Sigmoid colon (tissue), 4 donors: ENCODE results near the gene NME3.

ENCODE experiments used
- CTCF ChIP-seq, 4 experiments: fragments of 450-650 bp in 3 of 4; fragments of 200-600 bp in 1 of 4; IDR thresholded peaks; one replicate each; pipeline ENCODE4 v1.5.1; 2016 to 2019; ENCODE audit warnings: antibody characterized with exemption in 4 of 4, mild to moderate bottlenecking in 3 of 4, moderate library complexity in 2 of 4
- EP300 ChIP-seq, 4 donors: sonication (generic); formaldehyde crosslinking; IDR thresholded peaks; one replicate each; pipeline ENCODE4 v1.6.1; 2017; ENCODE audit warnings: antibody characterized with exemption in 4 of 4
- POLR2A ChIP-seq, 2 donors: fragments of 450-650 bp; IDR thresholded peaks; one replicate each; pipeline ENCODE4 v1.6.1; 2016; ENCODE audit warnings: antibody characterized with exemption in 2 of 2, mild to moderate bottlenecking in 2 of 2, moderate library complexity in 2 of 2
- POLR2AphosphoS5 ChIP-seq, 4 donors: sonication (generic); formaldehyde crosslinking; IDR thresholded peaks; one replicate each; pipeline ENCODE4 v1.6.1; 2017; ENCODE audit warnings: antibody characterized with exemption in 4 of 4

GRCh38 chr16:1820946-1821290 lies 49.6 kb upstream of the NME3 start:
- TF ChIP-seq CTCF (IDR thresholded peaks at IDR 0.05) (no peak), POLR2A (IDR thresholded peaks at IDR 0.05) (no peak), POLR2AphosphoS5 (IDR thresholded peaks at IDR 0.05) (no peak), EP300 (IDR thresholded peaks at IDR 0.05) (no peak)
